NCI-H524 (cell line): ENCODE data around the gene KRT39.
"Not testable (repeated sequence)": the region's sequence is repeated elsewhere in the genome, so short reads cannot be mapped to it uniquely, and the experiment has no call there.

Source experiments
- DNase-seq, 2 experiments: peaks; one replicate each; lab custom pipeline; 2025; lab: John Stamatoyannopoulos, UW

Gene KRT39

GRCh38 chr17:40938981-40939380, 27.8 kb downstream of the KRT39 start:
- DNase-seq, result no peak

GRCh38 chr17:40937384-40937819, 29.3 kb downstream of the KRT39 start, which contains the start of gene KRT23:
TSS of gene KRT23 (minus strand) at chr17:40937646. CDS start at chr17:40936603, 1,043 bp downstream.
- DNase-seq, result no peak

- DNase-seq, result no peak
These were observed 29.8 kb downstream of the KRT39 start for GRCh38 chr17:40936976-40937375.

GRCh38 chr17:40936437-40936971, 30.2 kb downstream of the KRT39 start:
- DNase-seq, result no peak

DNA sequence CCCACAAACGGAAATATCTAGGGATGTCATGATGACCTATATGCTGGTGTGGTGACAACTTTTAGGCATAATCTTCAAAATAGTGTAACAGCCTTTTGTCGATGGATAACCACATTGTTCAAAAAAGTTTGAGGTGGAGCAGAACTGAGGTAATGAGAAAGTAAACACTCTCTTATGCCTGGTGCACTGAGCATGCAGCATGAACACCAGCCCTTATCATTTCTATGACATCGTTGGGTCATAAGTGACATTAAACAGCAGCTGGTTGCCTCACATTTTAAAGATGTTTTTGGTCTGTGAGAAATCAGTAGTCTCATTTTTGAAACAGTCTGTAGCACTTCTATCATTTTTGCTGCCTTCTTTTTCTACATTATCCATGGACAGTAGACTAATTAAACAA, 31.1 kb downstream of the KRT39 start:
- no peak for DNase-seq

DNA sequence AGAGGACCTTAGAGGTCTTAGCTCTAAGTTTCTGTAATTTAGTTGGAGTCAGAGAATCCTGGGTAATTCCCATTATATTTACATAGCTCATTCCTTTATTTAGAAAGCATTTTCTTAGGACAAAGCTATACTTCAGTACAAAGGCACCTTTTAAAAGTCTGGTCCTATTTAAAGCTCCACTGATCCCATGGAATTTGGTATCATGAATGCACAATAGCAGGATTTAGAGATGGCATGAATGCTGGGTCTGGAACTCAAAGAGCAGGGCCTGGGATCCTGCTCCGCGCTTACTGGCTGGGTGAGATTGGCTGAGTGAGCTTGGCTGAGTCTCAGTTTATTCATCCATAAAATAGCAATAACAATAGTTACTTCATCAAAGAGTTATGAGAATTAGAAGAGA, 34.1 kb downstream of the KRT39 start:
- no peak for DNase-seq

DNA sequence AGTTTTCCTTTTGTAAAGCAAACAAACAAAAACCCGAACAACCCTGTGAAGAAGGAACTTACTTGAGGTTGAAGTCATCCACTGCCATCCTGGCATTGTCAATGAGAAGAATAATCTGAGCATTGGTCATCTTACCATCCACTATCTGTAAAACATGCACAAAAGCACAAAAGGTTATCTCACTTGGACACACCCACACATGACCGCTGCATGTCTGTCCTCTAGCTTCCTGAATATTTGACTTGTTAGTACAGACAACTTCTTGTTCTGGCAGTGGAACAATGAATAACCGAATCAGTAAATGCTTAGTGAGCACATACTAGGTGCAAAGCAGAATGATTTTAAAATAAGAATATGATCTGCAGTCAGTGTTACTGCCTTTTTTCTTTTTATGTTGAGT, 35.4 kb downstream of the KRT39 start:
- no peak for DNase-seq

DNA sequence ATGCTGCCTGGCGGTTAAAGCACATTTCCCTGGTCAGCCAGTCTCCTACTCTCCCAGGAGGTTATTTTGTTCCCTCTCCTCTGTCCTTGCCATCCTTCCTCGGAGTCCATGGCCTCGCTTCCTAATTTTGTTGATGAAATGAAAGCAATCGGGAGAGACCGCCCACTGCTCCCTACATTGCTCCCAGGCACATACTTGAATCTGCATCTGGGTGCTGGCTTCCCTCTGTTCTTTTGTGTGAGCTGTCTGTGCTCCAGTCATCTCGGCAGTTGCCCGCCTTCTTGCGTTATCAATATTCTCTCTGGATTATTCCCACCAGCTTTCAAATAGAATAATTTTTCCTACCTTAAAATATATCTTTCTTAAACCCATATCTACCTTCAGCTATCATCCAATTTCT, 40.4 kb downstream of the KRT39 start:
- DNase-seq, result no peak

GRCh38 chr17:40922239-40922638, 44.5 kb downstream of the KRT39 start:
- no peak for DNase-seq

DNA sequence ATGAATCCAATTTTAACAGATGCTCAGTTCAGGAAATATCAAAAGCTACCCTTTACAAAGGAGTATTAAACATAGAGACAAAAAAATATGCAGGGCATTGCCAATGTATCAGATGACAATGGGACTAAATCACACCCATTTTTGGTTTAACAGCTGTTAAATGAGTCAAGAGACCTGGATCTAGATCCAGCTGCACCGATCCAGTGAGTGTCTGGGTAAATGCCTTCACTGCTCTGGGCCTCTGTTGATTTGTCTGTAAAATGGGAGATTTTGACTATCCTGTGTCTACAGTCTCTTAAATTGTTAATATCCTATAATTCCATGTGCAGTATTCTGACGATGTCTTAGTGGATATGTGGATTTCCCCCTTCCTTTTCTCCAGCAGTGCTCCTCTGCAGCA, 45.7 kb downstream of the KRT39 start:
- DNase-seq, result no peak

GRCh38 chr17:40917116-40917515, 49.6 kb downstream of the KRT39 start:
- DNase-seq, result not testable (repeated sequence)

DNA sequence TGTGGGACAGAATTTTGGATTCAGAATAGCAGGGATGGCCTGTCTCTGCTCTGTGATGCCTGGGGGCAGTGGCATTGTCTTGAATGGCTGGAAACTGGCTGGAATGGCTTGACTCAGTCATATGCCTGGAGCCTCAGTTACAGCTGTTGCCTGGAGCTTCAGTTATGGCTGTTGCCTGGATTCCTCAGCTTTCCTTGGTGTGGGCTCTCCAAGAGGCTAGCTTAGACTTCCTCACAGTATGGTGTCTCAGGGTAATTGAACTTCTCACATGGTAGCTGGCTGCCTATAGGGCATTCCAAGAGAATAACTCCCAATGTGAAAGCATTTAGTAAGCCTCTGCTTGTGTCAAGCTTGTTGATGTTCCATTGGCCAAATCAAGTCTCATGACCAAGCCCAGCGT, 50.4 kb downstream of the KRT39 start:
- no peak for DNase-seq

GRCh38 chr17:40915721-40916256, 51.0 kb downstream of the KRT39 start:
- no peak for DNase-seq

DNA sequence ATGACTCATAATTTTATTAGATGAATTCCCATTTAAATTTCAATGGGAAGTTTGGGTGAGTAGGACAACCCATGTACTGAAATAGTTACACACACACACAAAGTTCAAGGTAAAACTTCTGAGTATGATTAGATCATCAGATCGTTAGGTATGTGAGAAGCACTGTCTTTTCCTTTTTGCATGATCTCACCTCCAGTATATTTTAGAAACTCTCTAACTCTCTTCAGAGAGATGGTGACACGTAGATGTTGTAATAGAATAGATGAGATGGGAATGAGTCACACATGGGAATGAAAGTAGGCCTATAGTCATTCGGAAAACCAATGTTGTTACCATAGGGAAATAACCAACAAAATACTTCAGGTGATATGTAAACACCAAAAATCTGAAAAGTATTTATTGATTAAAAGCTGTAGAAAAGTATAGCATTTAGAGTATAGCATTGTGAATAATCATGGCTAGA, 51.5 kb downstream of the KRT39 start:
- DNase-seq, result no peak

GRCh38 chr17:40914075-40914855, 52.5 kb downstream of the KRT39 start:
- DNase-seq, result no peak

- no peak for DNase-seq
These were observed 54.1 kb downstream of the KRT39 start for GRCh38 chr17:40912486-40913210.

- DNase-seq, result no peak
These were observed 56.3 kb downstream of the KRT39 start for GRCh38 chr17:40910441-40910841.

GRCh38 chr17:40909755-40910154, 57.0 kb downstream of the KRT39 start:
- no peak for DNase-seq

- peak; percentile 5 to 68 for DNase-seq
These were observed 57.4 kb downstream of the KRT39 start for GRCh38 chr17:40909351-40909750.
